GM10847 (cell line): ENCODE data around the gene ERN1.

Source experiments
- POLR2A ChIP-seq: IDR thresholded peaks from 2 replicates; pipeline ENCODE4 v1.6.1; 2011; ENCODE audit not compliant: insufficient read length; ENCODE audit errors: extremely low read depth

The ERN1 gene

GRCh38 chr17:64006361-64007088, 123.4 kb downstream of the ERN1 start:
- TF ChIP-seq POLR2A = no peak

DNA sequence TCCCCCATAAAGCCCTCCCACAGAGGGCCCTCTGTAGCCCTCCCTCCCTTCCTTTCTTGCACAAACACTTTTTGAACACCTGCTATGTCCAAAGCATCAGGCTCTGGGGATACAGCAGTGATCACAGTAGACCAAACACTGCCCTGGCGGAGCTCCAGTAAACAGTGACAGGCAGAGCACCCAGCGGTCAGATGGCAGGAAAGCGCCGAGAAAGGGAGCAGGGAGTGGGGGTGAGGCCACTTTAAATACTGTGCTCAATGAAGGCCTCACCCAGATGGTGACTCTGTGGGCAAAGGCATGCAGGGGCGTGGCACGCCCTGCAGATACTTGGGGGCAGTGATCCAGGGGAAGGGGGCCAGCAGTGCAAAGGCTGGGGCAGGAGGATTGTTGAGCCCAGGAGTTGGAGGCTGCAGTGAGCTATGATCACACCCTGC, 124.2 kb downstream of the ERN1 start:
- no peak for TF ChIP-seq POLR2A

DNA sequence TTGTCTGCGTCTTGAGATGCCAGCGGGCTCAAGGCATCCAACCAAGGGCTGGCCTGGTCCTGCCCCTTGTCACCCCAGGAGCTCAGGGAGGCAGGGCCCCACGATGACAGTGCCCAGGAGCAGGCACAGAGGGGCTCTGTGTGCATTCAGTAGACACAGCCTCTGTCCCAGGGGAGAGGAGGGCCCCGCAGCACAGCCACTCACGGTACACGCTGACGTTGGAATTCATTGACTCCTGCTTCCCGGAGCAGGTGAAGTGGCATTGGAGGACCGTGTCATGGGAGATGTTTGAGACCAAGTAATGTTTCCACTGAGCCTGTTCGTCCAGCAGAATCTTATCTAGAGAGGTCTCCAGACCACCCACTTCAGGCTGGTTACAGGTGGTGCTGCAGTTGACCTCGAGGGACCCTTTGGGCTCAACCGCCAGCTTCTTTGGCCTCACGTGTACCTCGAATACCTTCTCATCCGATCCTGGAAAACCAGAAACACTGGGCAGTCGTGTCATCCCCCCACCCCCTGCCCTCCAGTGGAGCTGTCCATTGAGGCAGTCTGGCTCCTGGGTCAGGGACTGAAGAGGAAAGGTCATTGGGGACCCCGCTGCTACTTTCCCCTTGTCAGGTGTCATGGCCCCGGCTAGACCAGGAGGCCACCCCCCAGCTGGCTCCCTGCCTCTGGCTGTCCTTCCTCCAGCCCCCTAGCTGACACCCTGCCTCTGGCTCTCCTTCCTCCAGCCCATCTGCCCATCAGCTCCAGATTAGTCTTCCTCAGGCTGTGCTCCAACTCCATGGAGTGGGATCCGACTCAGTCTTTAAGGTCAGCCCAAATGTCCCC, 124.8 kb downstream of the ERN1 start:
- no peak for TF ChIP-seq POLR2A

DNA sequence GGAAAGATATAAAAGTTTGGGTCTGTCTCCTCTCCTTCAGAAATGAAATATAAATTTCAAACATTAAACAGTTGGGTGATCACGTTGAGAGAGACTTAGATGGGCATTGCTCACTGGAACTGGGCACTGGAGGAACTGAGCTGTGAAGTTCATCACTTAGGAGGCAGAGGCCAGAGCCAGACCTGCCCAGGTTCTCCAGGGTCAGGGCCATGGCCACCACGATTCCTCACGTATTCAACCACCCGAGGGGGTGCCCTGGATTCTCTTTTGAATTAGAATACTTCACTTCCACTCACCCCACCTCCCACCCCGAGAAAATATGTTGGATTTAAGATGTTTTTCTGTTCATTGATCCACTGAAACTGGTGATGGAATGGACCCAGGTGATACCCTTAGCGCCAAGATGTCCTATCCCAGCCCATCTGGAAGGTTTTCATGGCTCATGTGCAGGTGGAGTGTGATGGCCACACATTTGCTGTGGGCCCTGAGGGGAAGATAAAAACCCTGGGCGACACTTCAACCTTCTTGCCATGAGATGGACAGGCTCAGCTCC, 125.7 kb downstream of the ERN1 start:
- TF ChIP-seq POLR2A = no peak

DNA sequence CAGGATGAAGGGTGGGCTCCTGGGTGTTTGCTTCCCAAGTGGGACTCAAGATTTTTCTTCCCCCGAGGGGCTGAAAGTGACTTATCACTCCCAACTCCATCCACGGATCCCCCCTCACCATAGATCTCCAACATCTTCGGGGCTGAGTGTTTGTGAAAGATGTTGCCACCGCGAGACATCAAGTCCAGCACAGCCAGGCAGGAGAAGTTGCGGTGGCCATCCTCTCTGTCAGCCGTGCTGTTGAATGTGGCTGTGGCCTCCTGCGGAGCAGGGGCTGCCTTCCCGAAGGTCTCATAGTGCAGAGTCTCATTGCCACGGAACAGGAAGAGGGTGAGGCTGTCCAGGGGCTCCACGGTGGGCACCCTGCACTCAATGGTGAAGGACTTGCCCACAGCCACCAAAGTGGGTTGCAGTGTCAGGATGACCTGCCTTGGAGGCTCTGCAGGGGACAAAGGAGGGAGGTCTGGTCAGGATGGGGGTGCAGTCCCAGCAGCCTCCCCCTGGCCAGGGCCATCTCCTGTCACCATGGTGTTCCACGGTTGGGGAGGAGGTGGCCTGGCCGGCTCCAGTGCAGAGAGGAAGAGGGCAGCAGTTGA, 126.3 kb downstream of the ERN1 start:
- no peak for TF ChIP-seq POLR2A

DNA sequence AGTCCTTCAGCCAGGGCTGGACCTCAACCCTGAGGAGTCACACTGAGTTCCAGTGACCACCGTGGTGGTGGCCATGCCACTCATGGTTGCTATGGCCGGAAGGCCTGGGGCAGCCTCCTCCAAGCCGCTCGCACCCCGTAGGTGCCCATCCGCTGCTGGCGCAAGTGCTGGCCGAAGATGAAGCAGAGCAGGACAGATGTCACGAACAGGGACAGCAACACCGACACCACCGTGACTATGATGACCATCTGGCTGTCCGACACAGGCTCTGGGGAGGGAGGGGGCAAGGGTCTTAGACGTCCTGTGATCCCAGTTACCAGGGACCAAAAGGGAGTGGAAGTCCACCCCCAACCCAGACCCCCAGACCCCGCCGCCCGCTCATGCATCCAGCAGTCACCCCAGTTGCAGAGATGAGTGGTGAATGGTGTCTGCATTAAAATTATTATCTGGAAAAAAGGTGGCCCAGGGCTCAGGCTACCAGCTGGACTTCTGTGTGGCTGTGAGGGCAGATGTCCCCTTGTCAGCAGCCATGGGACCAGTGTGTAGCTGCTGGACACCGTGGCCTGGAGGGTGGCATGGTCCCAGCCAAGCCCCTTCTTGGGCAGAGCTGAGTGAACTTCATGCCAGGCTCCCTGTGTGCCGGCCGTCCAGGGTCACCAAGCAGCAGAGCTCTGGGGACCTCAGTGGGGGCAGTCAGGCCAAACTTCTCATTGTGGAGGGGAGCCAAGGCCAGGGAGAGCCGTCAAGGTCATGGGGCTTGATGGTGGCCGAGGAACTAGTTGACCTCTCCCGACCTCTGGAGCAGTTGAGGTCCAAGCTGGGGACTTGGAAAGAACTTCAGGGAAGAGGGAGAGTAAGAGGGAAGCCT, 127.1 kb downstream of the ERN1 start:
- no peak for TF ChIP-seq POLR2A

- TF ChIP-seq POLR2A = no peak
Observed at GRCh38 chr17:64001763-64002529, 128.0 kb downstream of the ERN1 start.

- TF ChIP-seq POLR2A = no peak
Observed at GRCh38 chr17:64001091-64001579, 128.8 kb downstream of the ERN1 start.

- TF ChIP-seq POLR2A = no peak
Observed at GRCh38 chr17:63999680-64000531, 130.0 kb downstream of the ERN1 start.

GRCh38 chr17:63998721-63999679, 130.9 kb downstream of the ERN1 start:
- TF ChIP-seq POLR2A = no peak

DNA sequence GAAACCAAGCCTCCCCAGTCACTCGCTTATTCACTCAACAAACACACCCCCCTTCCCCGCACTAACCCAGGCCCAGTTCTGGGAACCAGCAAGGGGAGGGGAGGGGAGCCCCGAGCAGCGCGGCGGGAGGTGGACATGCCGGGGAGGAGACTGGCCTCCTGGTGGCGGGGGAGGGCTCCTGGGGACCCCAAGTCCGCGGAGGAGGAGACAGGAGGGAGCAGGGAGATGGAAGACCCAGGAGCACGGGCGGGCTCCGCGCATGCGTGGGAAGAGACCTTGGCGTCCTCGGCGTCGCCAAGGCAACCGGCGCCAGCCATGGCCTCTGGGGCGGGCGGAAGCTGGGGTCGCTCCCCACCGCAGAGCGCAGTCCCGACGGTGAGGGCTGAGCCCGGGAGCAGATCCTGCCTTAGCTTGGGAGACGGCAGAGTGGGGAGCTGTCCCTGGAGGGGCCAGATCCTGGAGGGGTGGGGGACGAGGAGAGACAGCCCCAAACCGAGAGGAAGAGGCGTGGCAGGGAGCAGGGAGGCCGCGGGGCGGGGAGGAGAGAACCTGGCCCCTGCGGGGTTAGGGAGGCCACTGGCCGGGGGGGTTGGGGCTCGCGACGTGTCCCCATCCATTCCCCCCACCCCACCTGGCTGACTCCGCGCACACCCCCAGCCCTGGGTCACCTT, 131.8 kb downstream of the ERN1 start, which contains the start of gene PRR29:
Gene PRR29 (plus strand): TSS at position 302 of the 671 bp plus-strand sequence. CDS start 14 bp downstream, at position 316.
- no peak for TF ChIP-seq POLR2A
